ENCODE measurements around the gene OAS3.

The OAS3 gene

DNA sequence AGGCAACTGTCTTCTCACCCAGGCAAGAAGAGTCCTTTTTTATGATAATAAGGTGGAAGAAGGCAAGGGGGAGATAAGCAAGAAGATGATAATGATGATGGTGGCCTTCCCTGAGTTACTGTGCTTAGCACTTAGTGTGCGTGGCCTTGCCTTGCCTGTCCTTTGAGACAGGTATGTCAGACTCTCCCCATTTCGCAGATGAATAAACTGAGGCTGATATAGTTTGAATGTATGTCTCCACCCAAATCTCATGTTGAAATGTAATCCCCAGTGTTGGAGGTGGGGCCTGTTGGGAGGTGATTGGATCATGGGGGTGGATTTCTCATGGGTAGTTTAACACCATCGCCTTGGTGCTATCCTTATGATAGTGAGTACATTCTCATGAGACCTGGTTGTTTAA lies 8.6 kb upstream of the OAS3 start:
- CTCF ChIA-PET = no interaction called here
- POLR2A ChIA-PET = no interaction called here
- TF ChIP-seq NFRKB (IDR thresholded peaks at IDR 0.05) (no peak), FOXA1 (IDR thresholded peaks at IDR 0.05) (no peak), ARNT (IDR thresholded peaks at IDR 0.05) (no peak), SUZ12 (IDR thresholded peaks at IDR 0.05) (no peak), FOXM1 (IDR thresholded peaks at IDR 0.05; ENCODE audit: borderline replicate concordance) (no peak), ZNF384 (IDR thresholded peaks at IDR 0.05) (no peak), FOXK2 (IDR thresholded peaks at IDR 0.05) (no peak), SP1 (IDR thresholded peaks at IDR 0.05) (no peak), HDGF (IDR thresholded peaks at IDR 0.05; ENCODE audit: borderline replicate concordance) (no peak), CTBP1 (IDR thresholded peaks at IDR 0.05; ENCODE audit: borderline replicate concordance) (no peak), TARDBP (IDR thresholded peaks at IDR 0.05) (no peak), ELF4 (IDR thresholded peaks at IDR 0.05) (no peak), BHLHE40 (IDR thresholded peaks at IDR 0.05; ENCODE audit: borderline replicate concordance) (no peak), L3MBTL2 (conservative IDR thresholded peaks at IDR 0.05) (no peak), LEF1 (IDR thresholded peaks at IDR 0.05; ENCODE audit: borderline replicate concordance) (no peak)
- TF ChIP-seq, protein P1, sequence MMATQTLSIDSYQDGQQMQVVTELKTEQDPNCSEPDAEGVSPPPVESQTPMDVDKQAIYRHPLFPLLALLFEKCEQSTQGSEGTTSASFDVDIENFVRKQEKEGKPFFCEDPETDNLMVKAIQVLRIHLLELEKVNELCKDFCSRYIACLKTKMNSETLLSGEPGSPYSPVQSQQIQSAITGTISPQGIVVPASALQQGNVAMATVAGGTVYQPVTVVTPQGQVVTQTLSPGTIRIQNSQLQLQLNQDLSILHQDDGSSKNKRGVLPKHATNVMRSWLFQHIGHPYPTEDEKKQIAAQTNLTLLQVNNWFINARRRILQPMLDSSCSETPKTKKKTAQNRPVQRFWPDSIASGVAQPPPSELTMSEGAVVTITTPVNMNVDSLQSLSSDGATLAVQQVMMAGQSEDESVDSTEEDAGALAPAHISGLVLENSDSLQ (IDR thresholded peaks at IDR 0.05) = no peak
- no peak for DNase-seq (ENCODE audit: extremely low spot score)

DNA sequence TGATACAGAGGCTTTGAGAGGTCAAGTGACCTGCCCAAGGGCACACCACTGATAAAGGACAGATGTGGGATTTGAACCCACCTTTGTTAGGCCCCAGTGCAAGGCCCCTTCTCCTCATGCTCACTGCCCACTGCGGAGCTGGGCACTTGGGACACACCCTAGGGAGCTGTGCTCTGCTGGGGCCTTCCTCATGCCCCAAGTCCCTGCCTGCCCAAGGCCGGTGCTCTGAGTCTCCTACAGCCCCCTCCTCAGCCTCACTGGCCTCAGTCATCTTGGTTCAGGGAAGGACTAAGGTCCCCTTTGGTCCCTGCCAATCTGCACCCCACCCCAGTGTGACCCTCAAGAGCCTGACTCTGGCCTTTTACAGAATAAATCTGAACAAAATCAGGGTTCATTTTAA lies 7.9 kb upstream of the OAS3 start:
- no peak for DNase-seq (ENCODE audit: extremely low spot score)
- CTCF ChIA-PET = no interaction called here
- POLR2A ChIA-PET = no interaction called here
- TF ChIP-seq ELF4 (IDR thresholded peaks at IDR 0.05) (no peak), NFRKB (IDR thresholded peaks at IDR 0.05) (no peak), L3MBTL2 (conservative IDR thresholded peaks at IDR 0.05) (no peak), SP1 (IDR thresholded peaks at IDR 0.05) (no peak), TARDBP (IDR thresholded peaks at IDR 0.05) (no peak), FOXA1 (IDR thresholded peaks at IDR 0.05) (no peak), FOXM1 (IDR thresholded peaks at IDR 0.05; ENCODE audit: borderline replicate concordance) (no peak), LEF1 (IDR thresholded peaks at IDR 0.05; ENCODE audit: borderline replicate concordance) (no peak), FOXK2 (IDR thresholded peaks at IDR 0.05) (no peak), HDGF (IDR thresholded peaks at IDR 0.05; ENCODE audit: borderline replicate concordance) (no peak)

DNA sequence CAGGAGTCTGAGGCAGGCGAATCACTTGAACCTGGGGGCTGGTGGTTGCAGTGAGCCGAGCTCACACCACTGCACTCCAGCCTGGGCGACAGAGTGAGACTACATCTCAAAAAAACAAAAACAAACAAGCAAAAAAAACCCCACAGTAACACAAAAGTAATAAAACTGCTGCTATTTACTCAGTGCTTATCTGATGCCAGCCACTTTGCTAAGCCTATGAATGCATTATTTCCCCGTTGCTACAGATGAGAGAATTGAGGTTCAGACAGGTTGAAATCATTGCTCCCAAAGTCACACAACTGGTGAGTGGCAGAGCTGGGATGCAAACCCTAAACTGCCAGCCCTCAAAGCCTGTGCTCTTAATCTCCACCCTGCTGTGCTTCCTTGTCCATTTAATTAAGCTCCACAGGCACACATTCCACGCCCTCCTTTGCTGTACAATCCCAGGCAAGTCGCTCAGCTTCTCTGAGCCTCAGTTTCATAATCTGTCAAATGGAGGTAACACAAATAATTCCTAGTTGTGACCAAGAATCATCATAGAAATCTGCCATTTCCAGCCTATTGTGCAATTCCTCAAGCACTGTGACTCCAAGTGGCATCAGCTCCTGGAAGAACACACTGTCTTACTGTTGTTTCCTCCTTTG lies 5.7 kb upstream of the OAS3 start:
- ChIA-PET CTCF (no interaction called here), POLR2A (no interaction called here)
- no peak for DNase-seq (ENCODE audit: extremely low spot score)
- TF ChIP-seq ELF4 (IDR thresholded peaks at IDR 0.05) = no peak
- TF ChIP-seq HDGF (IDR thresholded peaks at IDR 0.05; ENCODE audit: borderline replicate concordance) = no peak
- TF ChIP-seq L3MBTL2 (conservative IDR thresholded peaks at IDR 0.05) = no peak
- TF ChIP-seq CTBP1 (IDR thresholded peaks at IDR 0.05; ENCODE audit: borderline replicate concordance) = no peak
- TF ChIP-seq NFRKB (IDR thresholded peaks at IDR 0.05) = no peak
- no peak for TF ChIP-seq FOXK2 (IDR thresholded peaks at IDR 0.05)
- TF ChIP-seq SP1 (IDR thresholded peaks at IDR 0.05) = no peak
- TF ChIP-seq, protein P1 (IDR thresholded peaks at IDR 0.05) = no peak
- no peak for TF ChIP-seq ARNT (IDR thresholded peaks at IDR 0.05)

DNA sequence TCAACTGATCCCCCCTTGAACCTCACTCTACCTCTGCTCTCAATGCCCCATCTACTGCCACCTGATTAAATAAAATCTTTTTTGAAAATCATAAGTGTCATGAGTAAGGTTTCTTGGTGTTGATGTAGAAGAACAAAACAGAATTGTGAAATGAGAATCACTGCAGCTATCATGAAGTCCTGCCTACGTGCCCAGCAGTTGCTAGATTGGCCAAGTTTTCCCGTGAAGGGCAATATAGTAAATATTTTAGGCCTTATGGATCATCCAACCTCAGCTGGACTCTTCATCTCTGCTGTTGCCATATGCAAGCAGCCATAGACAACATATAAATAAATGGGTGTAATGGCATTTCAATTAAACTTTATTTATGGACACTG lies 5.2 kb upstream of the OAS3 start:
- DNase-seq (ENCODE audit: extremely low spot score) = no peak
- ChIA-PET CTCF (no interaction called here), POLR2A (no interaction called here)
- TF ChIP-seq BHLHE40 (IDR thresholded peaks at IDR 0.05; ENCODE audit: borderline replicate concordance) (no peak), NFRKB (IDR thresholded peaks at IDR 0.05) (no peak), TARDBP (IDR thresholded peaks at IDR 0.05) (no peak), ARNT (IDR thresholded peaks at IDR 0.05) (no peak), CTBP1 (IDR thresholded peaks at IDR 0.05; ENCODE audit: borderline replicate concordance) (no peak), SUZ12 (IDR thresholded peaks at IDR 0.05) (no peak), LEF1 (IDR thresholded peaks at IDR 0.05; ENCODE audit: borderline replicate concordance) (no peak), FOXK2 (IDR thresholded peaks at IDR 0.05) (no peak)
- TF ChIP-seq, protein P1 (IDR thresholded peaks at IDR 0.05) = no peak

DNA sequence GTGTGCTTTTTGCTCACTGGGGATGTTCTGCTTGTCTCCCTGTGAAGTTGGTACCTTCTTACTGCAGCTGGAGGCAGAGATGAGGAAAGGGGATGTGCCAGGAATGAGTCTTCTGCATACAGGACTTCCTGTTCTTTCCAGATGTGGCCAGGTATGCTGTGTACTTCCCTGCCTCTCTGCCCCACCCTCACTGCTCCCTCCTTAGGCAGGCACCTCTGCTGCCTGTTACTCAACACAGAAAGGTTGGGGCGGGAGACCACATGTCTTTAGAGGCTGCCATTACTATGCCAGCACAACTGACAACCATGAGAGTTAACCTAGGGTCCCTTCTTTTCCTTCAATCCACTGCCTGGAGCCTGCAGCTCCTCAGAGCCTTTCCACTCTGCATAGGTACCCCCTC lies 2.0 kb upstream of the OAS3 start:
- TF ChIP-seq SP1 (IDR thresholded peaks at IDR 0.05) (no peak), BHLHE40 (IDR thresholded peaks at IDR 0.05; ENCODE audit: borderline replicate concordance) (no peak), TARDBP (IDR thresholded peaks at IDR 0.05) (no peak), NFRKB (IDR thresholded peaks at IDR 0.05) (no peak)
- TF ChIP-seq, protein P1 (IDR thresholded peaks at IDR 0.05) = no peak
- POLR2A ChIA-PET = no interaction called here
- CTCF ChIA-PET = no interaction called here
- no peak for DNase-seq (ENCODE audit: extremely low spot score)

DNA sequence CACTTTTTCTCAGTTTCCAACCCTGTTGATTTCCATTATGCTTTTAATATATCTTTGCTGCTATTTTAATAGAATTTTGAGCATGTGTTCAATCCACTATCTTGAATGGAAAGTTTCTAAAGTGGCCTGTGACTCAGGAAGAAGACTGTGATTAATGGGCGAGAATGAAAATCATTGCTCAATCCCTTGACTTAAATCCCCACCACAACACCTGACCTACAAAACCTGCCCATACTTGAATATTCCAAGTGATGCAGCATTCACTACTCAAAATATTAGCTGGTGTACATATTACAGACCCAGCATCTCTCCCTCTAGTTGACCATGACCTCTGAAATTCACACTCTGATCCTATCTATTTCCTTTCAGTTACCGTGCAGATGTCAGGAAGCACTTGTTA lies 1.3 kb upstream of the OAS3 start:
- ChIA-PET POLR2A (no interaction called here), CTCF (no interaction called here)
- TF ChIP-seq TARDBP (IDR thresholded peaks at IDR 0.05) (no peak), ARNT (IDR thresholded peaks at IDR 0.05) (no peak), LEF1 (IDR thresholded peaks at IDR 0.05; ENCODE audit: borderline replicate concordance) (no peak), HDGF (IDR thresholded peaks at IDR 0.05; ENCODE audit: borderline replicate concordance) (no peak), SP1 (IDR thresholded peaks at IDR 0.05) (no peak), FOXA1 (IDR thresholded peaks at IDR 0.05) (no peak), NFRKB (IDR thresholded peaks at IDR 0.05) (no peak)
- TF ChIP-seq, protein P1 (IDR thresholded peaks at IDR 0.05) = no peak
- DNase-seq (ENCODE audit: extremely low spot score) = no peak

Measured in HEK293T (cell line).